ENCODE results near the gene ZNF571. TPM values are rescaled to one million over a fixed set of nuclear protein-coding genes. Genes with fewer than 3 reads are reported as not detected.

The ZNF571 gene
- 14.0 TPM for polyA plus RNA-seq (ENCODE audit: insufficient read length)
- long read RNA-seq, donor 1, partial matches to known transcripts = 0 of 2 reads
- long read RNA-seq, donor 1, other reads (novel, unspliced or antisense) = 0 of 2 reads
- long read RNA-seq, donor 2 = 0 reads
- long read RNA-seq, donor 3 = 0 reads
- long read RNA-seq, donor 4 = 0 reads
- long read RNA-seq, donor 5, partial matches to known transcripts = 0 of 4 reads
- long read RNA-seq, donor 5, other reads (novel, unspliced or antisense) = 0 of 4 reads
- long read RNA-seq, donor 6 = 0 reads
- long read RNA-seq, donor 7, partial matches to known transcripts = 7 of 8 reads
- long read RNA-seq, donor 7, other reads (novel, unspliced or antisense) = 0 of 8 reads
- long read RNA-seq, donor 8, partial matches to known transcripts = 0 of 1 reads
- long read RNA-seq, donor 8, other reads (novel, unspliced or antisense) = 0 of 1 reads

DNA sequence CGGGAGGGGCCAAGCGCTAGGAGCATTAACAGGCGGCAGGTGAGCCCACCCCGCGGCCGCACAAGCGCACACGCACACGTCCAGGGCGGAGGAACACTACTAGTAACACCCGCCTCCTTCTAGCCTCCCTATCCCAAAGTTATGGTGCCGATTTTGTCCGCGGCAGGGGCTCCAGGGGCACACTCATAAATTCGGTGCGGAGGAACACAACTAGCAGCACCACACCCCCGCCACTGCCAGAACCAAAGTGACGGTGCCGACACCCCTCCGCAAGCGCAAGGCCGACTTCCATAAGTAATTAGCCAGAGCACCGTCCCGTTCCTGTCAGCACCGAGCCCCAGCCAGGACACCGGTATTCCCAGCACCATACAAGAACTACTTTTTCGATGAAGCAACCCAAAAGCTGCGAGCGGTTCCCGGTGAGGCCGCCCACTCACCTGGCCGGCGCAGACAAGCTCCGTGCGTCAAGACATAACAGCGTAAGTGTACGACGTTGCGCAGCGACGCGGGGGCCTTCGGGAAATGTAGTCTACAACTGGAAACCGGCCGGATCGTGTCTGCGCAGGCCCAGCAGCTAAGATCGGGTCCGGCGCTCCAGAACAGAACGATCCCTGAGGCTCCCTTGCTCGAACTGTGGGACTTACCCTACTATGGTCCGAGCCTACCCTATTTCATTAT is at the start of gene ZNF571, which contains the start of gene ZNF540:
Gene ZNF571, minus strand, starts transcription at position 489 of the 678 bp plus-strand sequence. CDS start 8,116 bp downstream, outside the sequence.
Gene ZNF540, plus strand, starts transcription at position 573 of the 678 bp plus-strand sequence. CDS start 3,572 bp downstream, outside the sequence.
- peak; percentile 94 for DNase-seq

DNA sequence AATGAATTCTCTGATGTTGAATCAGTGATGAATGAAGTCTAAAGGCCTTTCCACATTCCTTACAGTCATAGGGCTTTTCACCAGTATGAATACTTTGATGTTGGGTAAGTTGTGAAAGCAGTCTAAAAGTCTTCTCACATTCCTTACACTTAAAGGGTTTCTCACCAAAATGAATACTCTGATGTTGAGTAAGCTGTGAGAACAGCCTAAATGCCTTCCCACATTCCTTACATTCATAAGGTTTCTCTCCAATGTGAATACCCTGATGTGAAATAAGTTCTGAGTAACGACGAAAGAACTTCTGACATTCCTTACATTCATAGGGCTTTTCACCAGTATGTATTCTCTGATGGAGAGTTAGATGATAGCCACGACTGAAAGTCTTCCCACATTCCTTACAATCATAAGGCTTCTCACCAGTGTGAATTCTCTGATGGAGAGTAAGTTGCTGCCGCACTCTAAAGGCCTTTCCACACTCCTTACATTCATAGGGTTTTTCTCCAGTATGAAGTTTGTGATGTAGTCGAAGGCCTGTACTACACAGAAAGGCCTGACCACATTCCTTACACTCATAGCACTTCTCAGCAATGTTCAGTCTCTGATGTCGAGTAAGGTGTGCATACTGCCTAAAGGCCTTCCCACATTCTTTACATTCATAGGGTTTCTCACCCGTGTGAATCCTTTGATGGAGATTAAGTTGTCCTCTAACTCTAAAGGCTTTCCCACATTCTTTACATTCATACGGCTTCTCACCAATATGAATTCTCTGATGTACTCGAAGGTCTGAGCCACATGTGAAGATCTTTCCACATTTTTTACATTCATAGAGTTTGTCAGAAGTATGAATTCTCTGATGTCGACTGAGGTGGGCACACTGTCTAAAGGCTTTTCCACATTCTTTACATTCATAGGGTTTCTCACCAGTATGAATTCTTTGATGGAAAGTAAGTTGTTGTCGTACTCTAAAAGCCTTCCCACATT is 40.8 kb upstream of the ZNF571 start:
- DNase-seq = no peak

DNA sequence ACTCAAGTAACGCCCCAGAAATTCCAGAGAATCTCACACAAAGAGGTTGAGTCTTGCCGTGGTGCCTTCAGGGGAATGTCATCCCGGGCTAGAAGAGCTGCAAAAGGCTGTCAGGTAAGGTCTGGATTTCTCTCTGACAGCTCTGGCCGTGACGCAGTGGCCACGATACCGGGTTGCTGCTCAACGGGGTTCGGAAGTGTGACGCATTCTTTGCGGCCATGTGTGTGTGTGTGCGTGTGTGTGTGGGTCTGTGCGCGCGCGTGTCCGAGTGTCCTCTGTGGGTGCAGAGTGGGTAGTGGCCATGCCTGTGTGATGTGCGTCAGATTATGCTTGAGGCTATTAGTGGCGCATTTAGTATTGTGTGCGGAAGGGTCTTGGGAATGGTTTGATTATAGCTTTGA is 390 bp upstream of the ZNF571 start:
- DNase-seq = no peak

- no peak for DNase-seq
Observed at GRCh38 chr19:37593996-37594303, 642 bp downstream of the ZNF571 start.

DNA sequence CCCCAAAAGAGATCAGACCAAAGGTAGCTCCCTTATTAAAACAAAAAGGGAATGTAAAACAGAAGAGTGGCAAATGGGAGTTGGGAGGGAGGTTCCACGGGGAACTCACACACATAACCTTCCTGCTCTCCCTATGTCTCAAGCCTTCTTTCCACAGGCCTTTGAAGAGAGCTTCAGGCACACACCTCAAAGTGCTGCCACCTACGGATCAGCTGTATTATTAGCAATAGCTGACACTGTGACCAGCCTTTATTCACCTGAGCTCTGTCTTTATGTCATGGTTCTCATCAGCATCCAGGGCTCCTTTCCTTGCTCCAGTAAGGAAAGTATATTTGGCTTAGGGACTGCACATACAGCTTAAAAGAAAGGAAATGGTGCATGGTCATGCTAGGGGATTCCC is 11.3 kb downstream of the ZNF571 start:
- DNase-seq = no peak

DNA sequence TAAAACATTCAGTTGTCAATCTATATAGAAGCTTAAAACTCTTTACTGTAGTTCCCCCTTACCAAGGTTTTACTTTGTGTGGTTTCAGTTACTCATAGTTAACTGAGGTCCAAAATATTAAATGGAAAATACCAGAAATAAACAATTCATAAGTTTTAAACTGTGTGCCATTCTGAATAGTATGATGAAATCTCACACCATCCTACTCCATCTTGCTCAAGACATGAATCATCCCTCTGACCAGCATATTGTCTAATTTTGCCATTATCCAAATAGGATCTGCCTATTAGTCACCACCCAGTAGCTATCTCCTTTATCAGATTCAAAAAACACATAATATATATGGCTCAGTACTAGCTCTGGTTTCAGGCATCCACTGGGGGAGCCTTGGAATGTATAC is 22.4 kb downstream of the ZNF571 start:
- DNase-seq = no peak

- DNase-seq = no peak
Observed at GRCh38 chr19:37565370-37565669, 29.3 kb downstream of the ZNF571 start.

DNA sequence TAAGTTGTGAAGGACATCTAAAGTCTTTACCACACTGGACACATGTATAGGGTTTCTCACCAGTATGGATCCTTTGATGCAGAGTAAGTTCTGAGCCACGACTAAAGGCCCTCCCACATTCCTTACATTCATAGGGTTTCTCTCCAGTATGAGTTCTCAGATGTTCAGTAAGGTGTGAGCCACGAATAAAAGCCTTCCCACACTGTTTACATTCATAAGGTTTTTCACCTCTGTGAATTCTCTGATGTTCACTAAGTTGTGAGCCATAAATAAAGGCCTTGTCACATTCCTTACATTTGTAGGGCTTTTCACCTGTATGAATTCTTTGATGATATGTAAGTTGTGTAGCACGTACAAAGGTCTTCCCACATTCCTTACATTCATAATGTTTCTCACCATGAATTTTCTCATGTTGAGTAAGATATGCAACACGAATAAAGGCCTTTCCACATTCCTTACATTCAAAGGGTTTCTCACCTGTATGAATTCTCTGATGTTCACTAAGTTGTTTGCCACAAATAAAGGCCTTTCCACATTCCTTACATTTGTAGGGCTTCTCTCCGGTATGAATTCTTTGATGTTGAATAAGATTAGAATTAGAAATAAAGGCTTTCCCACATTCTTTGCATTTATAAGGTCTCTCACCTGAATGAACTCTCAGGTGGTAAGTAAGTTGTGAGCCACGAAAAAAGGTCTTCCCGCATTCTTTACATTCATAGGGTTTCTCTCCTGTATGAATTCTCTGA is 29.8 kb downstream of the ZNF571 start:
- DNase-seq = no peak

GRCh38 chr19:37563518-37563917 is 31.1 kb downstream of the ZNF571 start:
- no peak for DNase-seq

DNA sequence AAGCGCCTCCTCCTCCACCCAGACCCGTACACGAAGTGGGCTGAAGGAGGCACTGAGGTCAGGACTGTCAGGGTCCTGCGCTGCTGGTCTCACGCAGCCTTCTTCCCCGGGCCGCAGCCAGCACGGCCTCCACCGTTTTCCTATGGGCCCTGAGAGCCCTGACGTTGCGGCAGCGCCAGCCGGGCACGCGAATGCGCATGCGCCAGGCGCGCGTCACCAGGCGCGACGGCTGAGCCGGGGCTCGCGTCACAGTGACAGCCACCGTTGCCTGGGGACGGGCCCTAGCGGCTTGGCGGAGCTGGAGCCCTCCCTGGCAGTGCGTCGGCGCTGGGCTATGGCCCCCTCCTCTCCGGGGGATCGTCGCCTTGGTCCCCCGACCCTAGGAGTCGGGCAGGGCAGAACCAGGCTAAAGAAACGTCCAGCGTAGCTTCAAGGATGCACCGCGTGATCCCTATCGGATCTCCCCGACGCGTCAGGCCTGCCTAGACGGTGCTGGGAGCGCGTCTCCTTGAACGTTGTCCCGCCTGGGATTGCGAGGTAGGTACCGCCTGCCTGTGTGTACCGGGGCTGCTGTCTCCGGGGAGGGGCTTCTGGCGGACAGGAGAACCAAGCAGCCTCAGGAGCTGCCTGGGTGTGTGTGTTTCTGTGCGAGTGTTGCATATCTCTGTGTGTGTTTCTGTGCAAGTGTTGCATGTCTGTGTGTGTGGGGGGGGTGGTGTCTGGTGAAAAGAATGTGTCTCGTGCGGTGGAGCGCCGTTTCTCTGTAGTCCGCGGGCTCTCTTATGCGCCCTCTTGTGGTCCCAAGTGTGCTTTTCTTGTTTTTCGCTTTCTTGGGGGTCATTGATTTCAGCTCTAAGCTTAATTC is 43.2 kb downstream of the ZNF571 start:
- DNase-seq = peak; percentile 77

DNA sequence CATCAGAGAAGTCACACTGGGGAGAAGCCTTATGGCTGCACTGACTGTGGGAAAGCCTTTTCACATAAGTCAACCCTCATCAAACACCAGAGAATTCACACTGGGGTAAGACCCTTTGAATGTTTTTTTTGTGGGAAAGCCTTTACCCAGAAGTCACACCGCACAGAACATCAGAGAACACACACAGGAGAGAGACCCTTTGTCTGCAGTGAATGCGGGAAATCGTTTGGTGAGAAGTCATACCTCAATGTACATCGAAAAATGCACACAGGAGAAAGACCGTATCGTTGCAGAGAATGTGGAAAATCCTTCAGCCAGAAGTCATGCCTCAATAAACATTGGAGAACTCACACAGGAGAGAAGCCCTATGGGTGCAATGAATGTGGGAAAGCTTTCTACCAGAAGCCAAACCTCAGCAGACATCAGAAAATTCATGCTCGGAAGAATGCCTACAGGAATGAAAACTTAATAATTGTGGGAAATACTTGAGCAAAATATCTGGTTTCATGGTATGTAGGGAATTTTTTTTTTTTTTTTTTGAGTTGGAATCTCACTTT is 57.1 kb downstream of the ZNF571 start:
- no peak for DNase-seq

- DNase-seq = no peak
Observed at GRCh38 chr19:37519890-37520289, 74.7 kb downstream of the ZNF571 start.

Other genes starting within 250 kb of the ZNF571 start
- 11.6 TPM for gene ZNF527, start 223.7 kb downstream of the ZNF571 start, polyA plus RNA-seq (ENCODE audit: insufficient read length)
- gene ZNF569, start 127.3 kb downstream of the ZNF571 start, polyA plus RNA-seq (ENCODE audit: insufficient read length) = 14.1 TPM
- 11.6 TPM for gene ZNF570, start 125.4 kb downstream of the ZNF571 start, polyA plus RNA-seq (ENCODE audit: insufficient read length)
- 38.0 TPM for gene ZNF793, start 87.9 kb downstream of the ZNF571 start, polyA plus RNA-seq (ENCODE audit: insufficient read length)
- 7.3 TPM for gene ZNF540, start 84 bp upstream of the ZNF571 start, polyA plus RNA-seq (ENCODE audit: insufficient read length)
- gene ZFP30, start 60.7 kb upstream of the ZNF571 start, polyA plus RNA-seq (ENCODE audit: insufficient read length) = 29.6 TPM
- gene ZNF607, start 125.0 kb upstream of the ZNF571 start, polyA plus RNA-seq (ENCODE audit: insufficient read length) = 16.5 TPM
- gene ZNF573, start 184.8 kb upstream of the ZNF571 start, polyA plus RNA-seq (ENCODE audit: insufficient read length) = 20.9 TPM

All from left kidney (tissue), 8 donors.